Measurements from ENCODE around the gene DCST2.

DNA sequence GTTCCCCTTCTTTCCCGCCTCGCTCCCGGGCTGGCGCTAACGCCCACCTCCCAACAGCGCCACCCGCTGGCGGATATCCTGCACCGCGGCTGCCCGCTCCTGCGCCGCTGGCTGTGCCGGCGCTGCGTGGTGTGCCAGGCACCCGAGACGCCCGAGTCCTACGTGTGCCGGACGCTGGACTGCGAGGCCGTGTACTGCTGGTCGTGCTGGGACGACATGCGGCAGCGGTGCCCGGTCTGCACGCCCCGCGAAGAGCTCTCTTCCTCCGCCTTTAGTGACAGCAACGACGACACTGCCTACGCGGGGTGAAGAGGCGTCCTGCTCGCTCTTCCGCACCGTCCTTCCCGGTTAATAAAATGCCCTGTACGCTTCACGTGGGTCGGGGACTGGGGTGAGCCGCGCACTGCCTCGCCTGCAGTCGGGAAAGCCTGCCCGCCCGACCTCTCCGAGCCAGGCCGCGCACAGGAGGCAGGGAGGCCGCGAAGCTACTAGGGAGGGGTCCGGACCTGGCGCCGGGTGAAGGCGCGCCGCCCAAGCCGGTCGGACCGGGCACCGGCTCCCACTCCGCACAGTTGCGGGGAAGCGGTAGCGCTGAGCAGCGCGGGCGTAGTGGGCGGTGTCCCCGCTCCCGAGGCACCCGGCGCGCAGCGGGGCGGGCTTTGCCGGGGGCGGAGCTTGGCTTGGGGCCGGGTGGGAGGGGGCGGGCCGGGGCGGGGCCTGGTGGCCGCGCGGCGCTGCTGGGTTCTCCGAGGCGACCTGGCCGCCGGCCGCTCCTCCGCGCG lies 17.2 kb upstream of the DCST2 start, which contains the start of gene ADAM15:
- TF ChIP-seq SUPT20H (IDR thresholded peaks at IDR 0.05; ENCODE audit: borderline replicate concordance, control insufficient read depth, low read depth, low read length), result no peak
- TF ChIP-seq, protein P1, sequence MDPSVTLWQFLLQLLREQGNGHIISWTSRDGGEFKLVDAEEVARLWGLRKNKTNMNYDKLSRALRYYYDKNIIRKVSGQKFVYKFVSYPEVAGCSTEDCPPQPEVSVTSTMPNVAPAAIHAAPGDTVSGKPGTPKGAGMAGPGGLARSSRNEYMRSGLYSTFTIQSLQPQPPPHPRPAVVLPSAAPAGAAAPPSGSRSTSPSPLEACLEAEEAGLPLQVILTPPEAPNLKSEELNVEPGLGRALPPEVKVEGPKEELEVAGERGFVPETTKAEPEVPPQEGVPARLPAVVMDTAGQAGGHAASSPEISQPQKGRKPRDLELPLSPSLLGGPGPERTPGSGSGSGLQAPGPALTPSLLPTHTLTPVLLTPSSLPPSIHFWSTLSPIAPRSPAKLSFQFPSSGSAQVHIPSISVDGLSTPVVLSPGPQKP (IDR thresholded peaks at IDR 0.05; ENCODE audit: low read depth, low read length), result no peak
- no peak for TF ChIP-seq EZH2 (IDR thresholded peaks at IDR 0.05; ENCODE audit: borderline replicate concordance, control insufficient read depth, low read depth, low read length)
- TF ChIP-seq TAF1 (IDR thresholded peaks at IDR 0.05; ENCODE audit: borderline replicate concordance, low read depth, low read length), result no peak
- TF ChIP-seq EP300 (IDR thresholded peaks at IDR 0.05; ENCODE audit: borderline replicate concordance in 1 of 2, control insufficient read depth in 1 of 2, low read depth in 2 of 2, low read length in 2 of 2), result no peak
